BE2C (cell line): ENCODE data around the gene PDPK1.

Source experiments
- DNase-seq: peaks from one replicate; pipeline ENCODE4 v3.0.0-alpha.2; 2020
- H3K27me3 ChIP-seq: fragments of 250-450 bp; sonication (Bioruptor Pico); 2 replicates; pipeline ENCODE4 v1.5.1; 2020; ENCODE audit warnings: mild to moderate bottlenecking
- H3K36me3 ChIP-seq: fragments of 250-450 bp; sonication (Bioruptor Pico); 2 replicates; pipeline ENCODE4 v1.5.1; 2020; ENCODE audit warnings: mild to moderate bottlenecking
- H3K4me1 ChIP-seq: fragments of 250-450 bp; sonication (Bioruptor Pico); 2 replicates; pipeline ENCODE4 v1.5.1; 2020
- H3K4me3 ChIP-seq: 2 replicates; pipeline ENCODE4 v1.5.1; 2011; ENCODE audit warnings: low read depth, low read length
- H3K9me3 ChIP-seq: fragments of 250-450 bp; sonication (Bioruptor Pico); 2 replicates; pipeline ENCODE4 v1.5.1; 2020
- CTCF ChIP-seq: IDR thresholded peaks from 2 replicates; pipeline ENCODE4 v1.5.1; 2012; ENCODE audit warnings: mild to moderate bottlenecking, low read depth, low read length

The PDPK1 gene

GRCh38 chr16:2498531-2499253, 39.1 kb upstream of the PDPK1 start:
- H3K36me3 ChIP-seq, result peaks cover 32% of the 10 kb centered on the region
- H3K27me3 ChIP-seq, result no peaks in the 10 kb centered on the region
- no peak overlapping the region for H3K4me3 ChIP-seq
- no peak for DNase-seq
- TF ChIP-seq CTCF, result no peak
- peaks cover 29% of the 10 kb centered on the region for H3K4me1 ChIP-seq
- H3K9me3 ChIP-seq, result no peaks in the 10 kb centered on the region

GRCh38 chr16:2499454-2499853, 38.4 kb upstream of the PDPK1 start:
- no peak for DNase-seq
- no peak overlapping the region for H3K4me3 ChIP-seq
- H3K27me3 ChIP-seq, result no peaks in the 10 kb centered on the region
- peaks cover 32% of the 10 kb centered on the region for H3K36me3 ChIP-seq
- no peaks in the 10 kb centered on the region for H3K9me3 ChIP-seq
- H3K4me1 ChIP-seq, result peaks cover 29% of the 10 kb centered on the region
- TF ChIP-seq CTCF, result no peak

- no peak for TF ChIP-seq CTCF
- Histone ChIP-seq H3K36me3 (peaks cover 32% of the 10 kb centered on the region), H3K4me3 (no peak overlapping the region), H3K9me3 (no peaks in the 10 kb centered on the region), H3K4me1 (peaks cover 29% of the 10 kb centered on the region), H3K27me3 (no peaks in the 10 kb centered on the region)
- no peak for DNase-seq
Observed at GRCh38 chr16:2499890-2500429, 37.9 kb upstream of the PDPK1 start.

GRCh38 chr16:2500430-2500917, 37.3 kb upstream of the PDPK1 start:
- H3K4me1 ChIP-seq, result peaks cover 29% of the 10 kb centered on the region
- peaks cover 32% of the 10 kb centered on the region for H3K36me3 ChIP-seq
- H3K27me3 ChIP-seq, result no peaks in the 10 kb centered on the region
- no peaks in the 10 kb centered on the region for H3K9me3 ChIP-seq
- no peak for DNase-seq
- no peak overlapping the region for H3K4me3 ChIP-seq
- TF ChIP-seq CTCF, result no peak

GRCh38 chr16:2500918-2501750, 36.7 kb upstream of the PDPK1 start:
- peaks cover 30% of the 10 kb centered on the region for H3K36me3 ChIP-seq
- H3K27me3 ChIP-seq, result no peaks in the 10 kb centered on the region
- peaks cover 29% of the 10 kb centered on the region for H3K4me1 ChIP-seq
- DNase-seq, result peak; percentile 93
- H3K4me3 ChIP-seq, result peak overlapping the region; percentile 28
- no peaks in the 10 kb centered on the region for H3K9me3 ChIP-seq
- peak; percentile 96 for TF ChIP-seq CTCF
